Panc1 (cell line): ENCODE data around the gene GREM1. TPM values are rescaled to one million over a fixed set of nuclear protein-coding genes. Genes with fewer than 3 reads are reported as not detected.

Experiments
- ATAC-seq: fragments of 200-7000 bp; cut with Tn5 transposase; 2 replicates; pipeline ENCODE4 v1.9.1; 2020; ENCODE audit warnings: mild to moderate bottlenecking, moderate library complexity
- BruUV-seq: library from RNA; stranded (reverse); fragments of 400-500 nt; replicated peaks from 2 replicates; lab custom pipeline; 2021; lab: Mats Ljungman, UMichigan
- CTCF ChIA-PET: fragments of 300-600 bp; sonication (Branson Sonifier 250); formaldehyde crosslinking; loops from one replicate; lab custom pipeline; 2022; ENCODE audit warnings: antibody characterized with exemption; lab: Charles Lee
- POLR2A ChIA-PET: fragments of 300-600 bp; sonication (Branson Sonifier 250); formaldehyde crosslinking; loops from one replicate; lab custom pipeline; 2022; ENCODE audit warnings: antibody characterized with exemption; lab: Charles Lee
- DNase-seq: peaks from one replicate; pipeline ENCODE4 v3.0.0-alpha.2; 2010; ENCODE audit warnings: low read depth, low spot score
- H3K27ac ChIP-seq: 2 replicates; pipeline ENCODE4 v1.5.1; 2011; ENCODE audit warnings: mild to moderate bottlenecking, low read length, inconsistent platforms
- H3K27me3 ChIP-seq: fragments of 200-500 bp; sonication (Bioruptor generic); 2 replicates; pipeline ENCODE4 v1.6.0; 2014; ENCODE audit warnings: low read length, inconsistent platforms; ENCODE audit not compliant: control insufficient read depth, insufficient read depth
- H3K36me3 ChIP-seq: fragments of 200-500 bp; sonication (Bioruptor generic); 2 replicates; pipeline ENCODE4 v1.5.1; 2014; ENCODE audit warnings: inconsistent platforms, mild to moderate bottlenecking, low read length, moderate library complexity; ENCODE audit not compliant: control insufficient read depth, insufficient read depth
- H3K4me1 ChIP-seq: 2 replicates; pipeline ENCODE4 v1.5.1; 2011; ENCODE audit warnings: inconsistent platforms, mild to moderate bottlenecking, low read length, moderate library complexity; ENCODE audit not compliant: control insufficient read depth, insufficient read depth
- H3K4me3 ChIP-seq, 2 experiments: 2 replicates each; pipeline ENCODE4 v1.5.1; 2011 to 2012; ENCODE audit warnings: low read depth in 2 of 2, low read length in 2 of 2, mild to moderate bottlenecking in 2 of 2, inconsistent platforms in 1 of 2, moderate library complexity in 1 of 2
- H3K9me3 ChIP-seq: fragments of 200-500 bp; sonication (Bioruptor generic); 2 replicates; pipeline ENCODE4 v1.5.1; 2014; ENCODE audit warnings: low read depth, mild to moderate bottlenecking, inconsistent platforms, low read length, moderate library complexity; ENCODE audit not compliant: control insufficient read depth, insufficient read depth
- POLR2AphosphoS5 ChIP-seq: IDR thresholded peaks from 2 replicates; pipeline ENCODE4 v1.6.1; 2012; ENCODE audit warnings: mild to moderate bottlenecking, low read depth, low read length, moderate library complexity
- REST ChIP-seq, 2 experiments: IDR thresholded peaks; 2 replicates each; pipeline ENCODE4 v1.6.1; 2011 to 2012; ENCODE audit warnings: low read depth in 2 of 2, control low read depth in 1 of 2, low read length in 1 of 2, mild to moderate bottlenecking in 1 of 2, moderate library complexity in 1 of 2; ENCODE audit not compliant: insufficient read depth in 1 of 2
- SIN3A ChIP-seq: IDR thresholded peaks from 2 replicates; pipeline ENCODE4 v1.6.1; 2012; ENCODE audit warnings: low read depth, mild to moderate bottlenecking, low read length, moderate library complexity, borderline replicate concordance; ENCODE audit not compliant: insufficient read depth
- TCF7L2 ChIP-seq: IDR thresholded peaks from 2 replicates; pipeline ENCODE4 v1.6.1; 2011; ENCODE audit warnings: mild to moderate bottlenecking, low read depth, low read length, inconsistent platforms
- in situ Hi-C: cut with HindIII; loops from 2 replicates; pipeline ENCODE4 v1.10.0; 2016; ENCODE audit warnings: low sequenced_read_pairs, low pct_unique_long_range_greater_than_20kb
- intact Hi-C: fragments of 100-400 bp; cut with micrococcal nuclease; formaldehyde crosslinking; loops from one replicate; pipeline ENCODE4 v1.10.0; 2022; ENCODE audit not compliant: unreplicated experiment
- total RNA-seq: library from RNA; stranded (reverse); gene quantifications from one replicate; pipeline ENCODE4 v1.2.1, GENCODE V29; 2021; ENCODE audit not compliant: unreplicated experiment
- TF ChIP-seq, protein P1 (sequence below): fragments of 450-650 bp; IDR thresholded peaks from 2 replicates; pipeline ENCODE4 v1.5.1; 2017; ENCODE audit warnings: mild to moderate bottlenecking

GREM1 gene
- total RNA-seq, 1 experiment from 2014 or later: 0.41 TPM

GRCh38 chr15:32787949-32788348 is 70.1 kb downstream of the GREM1 start:
- H3K27me3 ChIP-seq: no peaks in the 10 kb centered on the region
- intact Hi-C loops: no loop called here
- BruUV-seq: no TSS peak
- H3K4me1 ChIP-seq: no peaks in the 10 kb centered on the region
- ATAC-seq: no peak
- H3K4me3 ChIP-seq: no peak overlapping the region
- H3K36me3 ChIP-seq: no peaks in the 10 kb centered on the region
- H3K27ac ChIP-seq: no peak overlapping the region
- no peaks in the 10 kb centered on the region for H3K9me3 ChIP-seq
- ChIA-PET CTCF (no interaction called here), POLR2A (no interaction called here)
- in situ Hi-C loops: no loop called here
- TF ChIP-seq TCF7L2: no peak
- TF ChIP-seq, protein P1, sequence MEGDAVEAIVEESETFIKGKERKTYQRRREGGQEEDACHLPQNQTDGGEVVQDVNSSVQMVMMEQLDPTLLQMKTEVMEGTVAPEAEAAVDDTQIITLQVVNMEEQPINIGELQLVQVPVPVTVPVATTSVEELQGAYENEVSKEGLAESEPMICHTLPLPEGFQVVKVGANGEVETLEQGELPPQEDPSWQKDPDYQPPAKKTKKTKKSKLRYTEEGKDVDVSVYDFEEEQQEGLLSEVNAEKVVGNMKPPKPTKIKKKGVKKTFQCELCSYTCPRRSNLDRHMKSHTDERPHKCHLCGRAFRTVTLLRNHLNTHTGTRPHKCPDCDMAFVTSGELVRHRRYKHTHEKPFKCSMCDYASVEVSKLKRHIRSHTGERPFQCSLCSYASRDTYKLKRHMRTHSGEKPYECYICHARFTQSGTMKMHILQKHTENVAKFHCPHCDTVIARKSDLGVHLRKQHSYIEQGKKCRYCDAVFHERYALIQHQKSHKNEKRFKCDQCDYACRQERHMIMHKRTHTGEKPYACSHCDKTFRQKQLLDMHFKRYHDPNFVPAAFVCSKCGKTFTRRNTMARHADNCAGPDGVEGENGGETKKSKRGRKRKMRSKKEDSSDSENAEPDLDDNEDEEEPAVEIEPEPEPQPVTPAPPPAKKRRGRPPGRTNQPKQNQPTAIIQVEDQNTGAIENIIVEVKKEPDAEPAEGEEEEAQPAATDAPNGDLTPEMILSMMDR: no peak
- no peak for TF ChIP-seq REST (IDR thresholded peaks at IDR 0.05; ENCODE audit: insufficient read depth in 1 of 2, low read depth in 2 of 2, low read length in 1 of 2)
- no peak for TF ChIP-seq SIN3A
- TF ChIP-seq POLR2AphosphoS5: no peak
- DNase-seq: no peak

- Histone ChIP-seq H3K27me3 (no peaks in the 10 kb centered on the region), H3K4me1 (no peaks in the 10 kb centered on the region), H3K4me3 (no peak overlapping the region), H3K27ac (no peak overlapping the region), H3K36me3 (no peaks in the 10 kb centered on the region), H3K9me3 (no peaks in the 10 kb centered on the region)
- ChIA-PET POLR2A (no interaction called here), CTCF (no interaction called here)
- in situ Hi-C loops (no loop called here), intact Hi-C loops (no loop called here)
- no peak for DNase-seq
- no peak for ATAC-seq
- BruUV-seq: no TSS peak
- TF ChIP-seq POLR2AphosphoS5: no peak
- TF ChIP-seq, protein P1: no peak
- TF ChIP-seq REST (IDR thresholded peaks at IDR 0.05; ENCODE audit: insufficient read depth in 1 of 2, low read depth in 2 of 2, low read length in 1 of 2): no peak
- TF ChIP-seq SIN3A: no peak
- TF ChIP-seq TCF7L2: no peak
These were observed 72.7 kb downstream of the GREM1 start for GRCh38 chr15:32790352-32790999.
